Fibroblast of peridontal ligament (primary cell): Measurements from ENCODE around the gene ERFE.

Experiments used
- DNase-seq: peaks from one replicate; pipeline ENCODE4 v3.0.0-alpha.2; 2010; ENCODE audit errors: extremely low read depth

The ERFE gene

DNA sequence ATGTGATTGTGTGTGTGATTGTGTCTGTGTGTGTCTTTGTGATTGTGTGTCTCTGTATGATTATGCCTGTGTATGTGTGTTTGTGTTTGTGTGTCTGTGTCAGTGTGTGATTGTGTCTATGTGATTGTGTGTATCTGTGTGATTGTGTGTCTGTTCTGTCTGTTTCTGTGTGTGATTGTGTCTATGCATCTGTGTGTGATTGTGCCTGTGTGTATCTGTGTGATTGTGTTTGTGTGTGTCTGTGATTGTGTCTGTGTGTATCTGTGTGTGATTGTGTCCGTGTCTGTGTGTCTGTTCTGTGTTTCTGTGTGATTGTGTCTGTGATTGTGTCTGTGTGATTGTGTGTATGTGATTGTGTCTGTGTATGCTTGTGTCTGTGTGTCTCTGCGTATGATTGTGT, 32.4 kb upstream of the ERFE start:
- DNase-seq, result no peak

DNA sequence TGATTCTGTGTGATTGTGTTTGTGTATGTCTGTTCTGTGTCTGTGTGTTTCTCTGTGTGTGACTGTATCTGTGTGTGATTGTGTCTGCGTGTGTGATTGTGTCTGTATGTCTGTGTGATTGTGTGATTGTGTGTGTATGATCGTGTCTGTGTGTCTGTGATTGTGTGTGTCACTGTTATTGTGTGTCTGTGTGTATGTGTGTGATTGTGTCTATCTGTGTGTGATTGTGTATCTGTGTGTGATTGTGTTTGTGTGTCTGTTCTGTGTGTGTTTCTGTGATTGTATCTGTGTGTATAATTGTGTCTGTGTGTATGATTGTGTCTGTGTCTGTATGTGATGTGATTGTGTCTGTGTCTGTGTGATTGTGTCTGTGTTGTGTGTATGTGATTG, 32.0 kb upstream of the ERFE start:
- no peak for DNase-seq

DNA sequence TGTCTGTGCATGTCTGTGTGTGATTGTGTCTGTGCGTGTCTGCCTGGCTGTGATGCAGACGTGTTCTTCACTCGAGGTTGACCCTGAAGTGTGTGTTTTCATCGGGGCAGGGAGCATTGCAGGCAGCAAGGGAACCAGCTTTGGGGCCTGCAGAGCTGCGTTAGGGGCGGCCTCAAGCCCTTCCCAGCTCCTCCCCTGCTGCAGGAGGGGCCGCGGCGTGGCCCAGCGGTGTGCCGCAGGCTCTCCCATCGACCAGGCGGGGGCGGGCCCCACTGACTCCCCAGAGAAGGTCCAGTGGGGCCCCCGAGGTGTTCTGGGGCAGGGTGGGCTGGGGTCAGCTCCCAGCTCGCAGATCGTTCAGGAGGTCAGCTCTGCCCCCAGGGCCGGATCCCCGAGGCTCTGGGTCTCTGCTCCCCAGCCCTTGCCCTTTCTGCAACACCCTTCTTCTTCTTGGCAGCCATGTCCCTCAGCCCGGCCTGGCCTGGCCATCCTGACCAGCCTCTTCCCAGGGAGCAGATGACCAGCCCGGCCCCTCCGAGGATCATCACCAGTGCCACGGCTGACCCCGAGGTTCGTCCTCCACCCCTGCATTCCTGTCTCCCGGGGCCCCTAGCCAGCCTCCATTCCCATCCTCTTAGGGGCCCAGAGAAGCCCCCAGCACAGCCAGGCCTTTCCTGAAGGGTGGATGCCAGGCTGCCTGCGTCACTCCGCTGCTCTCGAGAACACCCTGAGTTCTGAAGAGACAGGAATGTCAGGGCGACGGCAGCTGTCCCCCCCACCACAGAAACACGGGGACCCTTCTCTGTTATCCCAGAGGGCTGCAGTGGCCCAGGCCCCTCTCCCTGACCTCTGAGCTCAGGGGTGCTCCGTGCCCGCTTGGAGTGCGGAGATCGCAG, 31.4 kb upstream of the ERFE start:
- DNase-seq, result peak; percentile 71

DNA sequence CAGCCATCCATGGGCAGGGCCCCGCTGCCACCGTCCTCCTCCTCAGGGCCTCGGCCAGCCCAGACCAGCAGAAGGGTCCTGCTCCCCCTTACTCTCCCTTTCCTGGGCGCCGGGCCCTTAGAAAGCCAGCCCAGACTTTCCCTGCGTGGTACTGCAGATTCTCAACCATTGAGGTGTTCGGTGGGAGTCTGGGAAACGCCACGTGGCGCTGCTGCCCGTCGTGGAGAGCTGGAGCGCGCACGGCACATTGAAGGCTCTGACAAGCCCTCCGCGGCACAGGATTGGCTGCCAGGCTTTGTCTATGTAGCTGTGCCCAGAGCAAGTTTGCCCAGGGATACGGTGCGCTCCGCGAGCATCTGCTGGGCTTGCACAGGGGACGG, 30.7 kb upstream of the ERFE start:
- DNase-seq, result no peak

DNA sequence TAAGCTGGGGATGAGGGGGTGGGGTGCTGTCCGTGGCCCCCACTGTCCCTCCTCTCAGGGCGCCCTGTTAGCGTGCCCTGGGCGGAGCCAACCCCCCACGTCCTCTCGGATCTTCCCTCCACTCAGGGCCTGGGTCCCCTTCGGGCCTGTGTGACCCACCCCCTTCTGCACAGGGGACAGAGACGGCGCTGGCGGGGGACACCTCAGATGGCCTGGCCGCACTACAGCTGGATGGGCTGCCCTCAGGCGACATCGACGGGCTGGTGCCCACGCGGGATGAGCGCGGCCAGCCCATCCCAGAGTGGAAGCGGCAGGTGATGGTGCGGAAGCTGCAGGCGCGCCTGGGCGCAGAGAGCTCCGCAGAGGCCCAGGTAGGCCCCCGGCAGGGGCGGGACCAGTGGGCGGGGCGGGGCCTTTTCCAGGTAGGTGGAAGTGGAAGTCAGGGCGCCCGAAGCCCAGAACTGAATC, 30.2 kb upstream of the ERFE start:
- no peak for DNase-seq

DNA sequence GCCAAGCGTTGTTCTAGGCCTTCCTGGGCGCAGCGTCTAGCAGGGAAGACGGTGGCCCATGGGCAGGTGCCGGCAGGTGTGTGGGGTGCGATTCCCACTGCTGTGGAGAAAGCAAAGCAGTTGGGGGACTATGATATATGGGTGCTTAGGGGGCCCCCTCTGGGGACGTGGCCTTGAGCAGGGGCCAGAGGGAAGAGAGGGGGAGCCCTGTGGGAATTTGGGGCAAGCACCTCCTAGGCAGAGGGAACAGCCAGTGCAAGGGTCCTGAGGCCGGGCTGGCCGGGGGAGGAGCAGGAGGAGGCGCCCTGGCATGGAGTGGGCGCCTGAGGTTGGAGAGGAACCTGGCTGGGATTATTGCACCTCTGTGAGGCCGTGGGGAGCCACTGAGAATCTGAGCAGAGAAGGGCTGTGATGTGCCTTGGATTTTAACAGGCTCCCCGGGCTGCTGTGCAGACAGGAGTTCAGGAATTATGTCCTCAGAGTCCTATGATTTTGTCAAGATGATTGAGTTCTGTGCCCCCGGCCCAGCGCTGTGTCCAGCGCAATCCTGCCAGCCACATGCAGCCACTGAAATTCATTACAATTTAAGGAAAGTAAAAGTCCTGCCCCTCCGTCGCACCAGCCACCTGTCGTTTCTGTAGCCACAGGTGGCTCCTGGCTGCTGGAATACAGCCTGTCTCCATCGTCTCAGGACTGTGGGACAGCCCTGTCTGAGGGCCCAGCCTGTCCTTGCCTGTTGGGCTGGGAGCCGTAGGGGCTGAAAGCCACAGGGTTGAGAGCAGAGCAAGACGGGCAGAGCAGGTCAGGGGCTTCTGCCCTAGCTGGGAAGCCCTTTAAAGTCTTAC, 29.4 kb upstream of the ERFE start:
- DNase-seq, result no peak

DNA sequence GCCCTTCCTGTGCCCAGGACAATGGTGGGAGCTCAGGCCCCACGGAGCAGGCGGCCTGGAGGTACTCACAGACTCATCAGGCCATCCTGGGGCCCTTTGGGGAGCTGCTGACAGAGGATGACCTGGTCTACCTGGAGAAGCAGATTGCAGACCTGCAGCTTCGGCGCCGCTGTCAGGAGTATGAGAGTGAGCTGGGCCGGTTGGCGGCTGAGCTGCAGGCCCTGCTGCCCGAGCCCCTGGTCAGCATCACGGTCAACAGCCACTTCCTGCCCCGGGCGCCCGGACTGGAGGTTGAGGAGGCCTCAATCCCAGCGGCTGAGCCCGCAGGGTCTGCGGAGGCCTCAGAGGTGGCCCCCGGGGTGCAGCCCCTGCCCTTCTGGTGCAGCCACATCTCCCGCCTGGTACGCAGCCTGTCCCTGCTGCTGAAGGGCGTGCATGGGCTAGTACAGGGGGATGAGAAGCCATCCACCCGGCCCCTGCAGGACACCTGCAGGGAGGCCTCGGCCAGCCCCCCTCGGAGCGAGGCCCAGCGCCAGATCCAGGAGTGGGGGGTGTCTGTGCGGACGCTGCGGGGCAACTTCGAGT, 28.6 kb upstream of the ERFE start:
- no peak for DNase-seq

DNA sequence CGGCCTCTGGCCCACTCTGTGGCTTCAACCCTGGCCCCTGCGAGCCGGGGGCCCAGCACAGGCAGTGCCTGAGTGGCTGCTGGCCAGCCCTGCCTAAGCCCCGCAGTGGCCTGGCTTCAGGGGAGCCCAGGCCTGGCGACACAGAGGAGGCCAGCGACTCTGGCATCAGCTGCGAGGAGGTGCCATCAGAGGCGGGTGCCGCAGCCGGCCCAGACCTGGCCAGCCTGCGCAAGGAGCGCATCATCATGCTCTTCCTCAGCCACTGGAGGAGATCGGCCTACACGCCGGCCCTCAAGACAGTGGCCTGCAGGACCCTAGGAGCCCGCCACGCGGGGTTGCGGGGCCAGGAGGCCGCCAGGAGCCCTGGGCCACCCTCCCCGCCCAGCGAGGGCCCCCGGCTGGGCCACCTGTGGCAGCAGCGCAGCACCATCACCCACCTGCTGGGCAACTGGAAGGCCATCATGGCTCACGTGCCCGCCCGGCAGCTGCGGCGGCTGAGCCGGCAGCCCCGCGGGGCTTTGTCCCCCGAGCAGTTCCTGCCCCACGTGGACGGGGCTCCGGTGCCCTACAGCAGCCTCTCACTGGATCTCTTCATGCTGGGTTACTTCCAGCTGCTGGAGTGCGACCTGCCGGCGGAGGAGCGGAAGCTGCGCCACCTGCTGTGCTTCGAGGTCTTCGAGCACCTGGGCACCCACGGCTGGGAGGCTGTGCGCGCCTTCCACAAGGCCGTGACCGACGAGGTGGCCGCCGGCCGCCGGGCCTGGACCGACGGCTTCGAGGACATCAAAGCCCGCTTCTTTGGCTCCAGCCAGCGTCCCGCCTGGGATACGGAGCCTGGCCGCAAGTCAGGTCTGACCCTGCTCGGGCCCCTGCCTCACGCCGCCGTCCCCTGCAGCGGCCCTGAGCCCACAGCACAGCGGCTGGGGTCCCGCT, 27.8 kb upstream of the ERFE start:
- no peak for DNase-seq

DNA sequence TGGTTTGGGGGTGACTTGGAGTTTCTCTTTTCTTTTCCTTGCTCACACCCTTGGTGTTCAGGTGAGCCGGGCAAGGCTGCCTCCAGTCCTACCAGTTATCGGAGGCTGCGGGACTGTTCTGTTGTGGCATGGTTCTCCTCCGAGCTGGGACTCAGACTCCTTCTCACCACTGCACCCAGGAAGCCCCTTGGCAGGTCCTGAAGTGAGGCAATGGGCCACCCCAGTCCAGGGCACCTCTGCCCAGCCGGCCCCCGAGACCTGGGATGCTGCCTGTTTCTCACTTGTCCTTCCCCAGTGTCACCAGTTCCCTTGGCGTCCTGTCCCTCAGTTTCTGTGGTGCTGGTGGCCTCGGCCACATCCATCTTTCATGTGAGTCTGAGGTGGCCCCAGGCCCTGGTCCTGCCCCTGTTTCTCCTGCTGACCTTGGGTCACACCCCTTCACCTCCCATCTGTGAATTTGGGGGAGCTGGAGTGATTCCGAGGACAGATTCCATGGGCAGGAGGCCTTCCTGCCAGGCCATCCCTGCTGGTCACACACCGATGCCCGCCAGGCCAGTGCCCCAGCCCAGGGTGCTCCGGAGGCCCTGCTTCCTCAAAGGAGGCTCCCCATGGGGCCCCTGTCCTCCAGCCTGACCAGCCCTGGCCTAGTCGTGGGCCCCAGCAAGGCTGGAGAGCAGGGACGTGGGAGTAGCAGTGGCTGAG, 26.9 kb upstream of the ERFE start:
- no peak for DNase-seq

DNA sequence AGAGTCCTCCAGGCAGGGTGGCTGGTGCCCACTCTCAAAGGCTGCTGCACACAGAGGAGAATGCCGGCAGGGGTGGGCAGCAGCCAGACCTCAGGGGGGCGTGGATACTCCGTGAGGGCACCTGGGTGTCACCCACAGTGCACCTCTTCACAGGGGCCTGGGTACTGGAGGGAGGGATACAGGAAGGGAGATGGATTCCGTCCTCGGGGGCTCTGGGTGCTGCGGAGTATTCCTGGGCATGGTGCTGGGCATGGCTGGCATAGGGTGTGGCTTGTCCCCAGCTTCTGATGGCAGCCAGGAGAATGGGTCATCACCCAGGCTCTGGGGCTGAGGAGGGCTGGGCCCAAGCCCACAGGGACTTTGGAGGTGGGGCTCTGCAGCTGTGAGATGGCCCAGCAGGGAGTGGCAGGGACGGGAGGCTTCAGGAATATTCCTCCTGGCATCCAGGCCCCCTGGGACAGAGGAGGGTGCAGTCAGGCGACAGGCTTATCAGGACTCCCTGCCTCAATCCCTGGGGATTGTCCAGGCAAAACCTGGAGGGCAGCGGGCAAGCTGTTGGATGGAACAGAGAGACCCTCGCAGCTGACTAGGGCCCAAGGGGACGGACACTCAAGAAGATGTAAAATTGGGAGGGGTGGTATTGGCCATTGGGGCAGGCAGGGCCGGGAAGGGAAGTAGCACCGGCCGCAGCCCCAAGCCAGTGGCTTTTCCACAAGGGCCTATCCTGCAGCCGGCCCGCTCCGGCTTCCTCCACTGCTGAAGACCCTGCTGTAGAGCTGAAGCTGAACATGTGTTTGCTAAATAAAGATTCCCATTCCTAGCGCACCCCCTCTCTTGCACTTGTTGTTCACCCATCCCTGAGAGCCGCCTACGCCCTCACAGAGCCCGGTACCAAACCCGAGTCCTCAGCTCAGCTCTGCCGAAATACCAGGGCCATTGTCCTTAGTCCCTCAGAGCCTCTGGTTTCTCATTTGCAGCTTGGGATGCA, 26.0 kb upstream of the ERFE start:
- no peak for DNase-seq

DNA sequence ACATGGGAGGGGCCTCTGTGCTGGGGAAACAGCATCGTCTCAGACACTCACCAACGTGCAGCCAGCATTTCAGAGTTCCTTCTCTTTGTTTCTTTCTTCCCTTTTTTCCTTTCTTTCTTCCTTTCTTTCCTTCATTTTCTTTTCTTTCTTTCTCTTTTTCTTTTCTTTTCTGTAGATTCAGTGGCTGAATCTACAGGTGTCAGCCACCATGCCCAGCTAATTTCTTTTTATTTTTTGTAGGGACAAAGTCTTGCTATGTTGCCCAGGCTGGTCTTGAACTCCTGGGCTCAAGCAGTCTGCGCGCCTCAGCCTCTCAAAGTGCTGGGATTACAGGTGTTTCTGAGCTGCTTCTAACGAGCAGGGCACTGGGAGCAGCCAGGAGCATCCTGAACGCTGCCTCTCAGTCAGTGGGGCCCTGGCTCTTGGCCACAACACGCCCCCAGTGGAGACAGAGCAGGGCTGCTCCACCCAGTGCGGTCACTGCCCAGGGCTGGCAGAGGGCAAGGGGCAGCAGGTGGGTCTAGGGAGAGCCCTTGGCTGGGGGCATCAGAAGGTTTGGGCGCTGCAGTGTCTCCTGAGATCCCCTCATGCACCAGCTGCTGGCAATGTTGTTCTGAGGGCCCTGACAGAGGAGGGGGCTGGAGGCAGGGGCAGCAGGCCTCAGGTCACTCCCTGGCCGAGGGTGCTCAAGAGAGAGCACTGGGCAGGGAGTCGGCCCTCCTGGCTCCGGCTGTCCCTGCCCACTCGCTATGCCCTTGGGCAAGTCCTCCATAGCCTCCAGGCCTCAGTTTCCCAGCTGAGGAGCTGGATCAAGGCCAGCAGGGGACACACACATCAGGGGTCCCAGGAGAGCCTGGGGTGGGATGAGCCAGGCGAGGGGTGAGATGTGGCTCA, 25.0 kb upstream of the ERFE start:
- no peak for DNase-seq

DNA sequence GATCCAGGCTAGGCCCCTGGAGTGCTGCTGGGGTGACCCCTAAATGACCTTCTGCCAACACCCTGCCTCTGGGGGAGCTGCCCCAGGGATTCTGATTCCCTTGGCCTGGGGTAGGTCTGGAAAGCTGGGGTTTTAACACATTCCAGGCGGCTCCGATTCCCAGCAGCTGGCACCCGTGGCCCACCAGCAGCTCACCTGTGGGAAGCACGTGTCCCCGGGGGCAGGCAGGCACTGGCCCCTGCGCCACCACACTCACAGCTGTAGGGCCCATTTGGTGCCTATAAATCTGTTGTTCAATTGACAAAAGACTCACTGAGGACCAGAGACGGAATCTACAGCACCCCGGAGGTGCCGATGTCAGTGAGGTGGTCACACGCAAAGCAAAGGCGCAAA, 24.4 kb upstream of the ERFE start:
- DNase-seq, result no peak

DNA sequence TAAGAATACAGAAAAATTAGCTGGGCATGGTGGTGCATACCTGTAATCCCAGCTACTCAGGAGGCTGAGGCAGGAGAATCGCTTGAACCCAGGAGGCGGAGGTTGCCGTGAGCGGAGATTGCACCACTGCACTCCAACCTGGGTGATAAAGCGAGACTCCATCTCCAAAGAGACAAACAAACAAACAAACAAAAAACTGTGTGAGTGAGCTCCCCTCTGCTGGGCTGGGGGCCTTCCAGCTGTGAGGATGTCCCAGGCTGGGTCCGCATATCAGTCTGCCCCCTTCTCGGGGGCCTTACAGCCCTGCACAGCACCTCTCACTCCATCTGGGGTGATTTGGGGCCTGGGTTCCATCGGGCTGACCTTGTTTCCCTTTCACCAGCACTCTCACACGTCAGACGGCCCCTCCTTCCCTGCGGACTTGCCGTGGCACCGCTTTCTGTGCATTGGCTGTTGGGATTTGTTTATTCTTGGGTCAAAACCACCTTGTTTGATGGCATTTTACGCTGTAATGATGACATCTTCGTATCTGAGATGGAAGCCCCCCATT, 23.1 kb upstream of the ERFE start:
- no peak for DNase-seq

DNA sequence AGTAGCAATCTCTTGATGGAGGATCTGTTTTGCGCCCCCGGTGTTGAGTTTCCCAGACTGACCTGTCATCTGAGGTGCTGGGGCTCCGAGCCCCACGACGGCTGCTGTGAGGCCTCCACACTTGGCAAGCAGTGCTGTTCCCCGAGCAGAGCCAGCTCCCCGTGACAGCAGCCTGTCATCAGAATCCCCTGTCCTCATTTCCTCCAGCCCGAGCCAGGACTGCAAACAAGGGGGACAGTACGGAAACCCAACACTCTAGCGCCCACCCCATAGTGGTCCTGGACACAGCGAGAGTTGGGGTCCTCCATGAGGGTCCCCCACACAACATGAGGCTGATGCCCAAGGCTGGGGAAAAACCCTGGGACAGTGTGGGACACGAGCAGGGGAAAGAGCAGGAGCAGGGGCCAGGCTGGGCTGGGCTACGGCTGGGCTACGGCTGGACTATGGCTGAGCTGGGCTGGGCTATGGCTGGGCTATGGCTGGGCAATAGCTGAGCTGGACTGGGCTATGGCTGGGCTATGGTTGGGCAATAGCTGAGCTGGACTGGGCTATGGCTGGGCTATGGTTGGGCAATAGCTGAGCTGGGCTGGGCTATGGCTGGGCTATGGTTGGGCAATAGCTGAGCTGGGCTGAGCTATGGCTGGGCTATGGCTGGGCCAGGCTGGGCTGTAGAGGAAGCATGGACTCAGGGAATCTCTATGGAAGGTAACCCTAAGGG, 21.8 kb upstream of the ERFE start:
- peak; percentile 74 for DNase-seq

DNA sequence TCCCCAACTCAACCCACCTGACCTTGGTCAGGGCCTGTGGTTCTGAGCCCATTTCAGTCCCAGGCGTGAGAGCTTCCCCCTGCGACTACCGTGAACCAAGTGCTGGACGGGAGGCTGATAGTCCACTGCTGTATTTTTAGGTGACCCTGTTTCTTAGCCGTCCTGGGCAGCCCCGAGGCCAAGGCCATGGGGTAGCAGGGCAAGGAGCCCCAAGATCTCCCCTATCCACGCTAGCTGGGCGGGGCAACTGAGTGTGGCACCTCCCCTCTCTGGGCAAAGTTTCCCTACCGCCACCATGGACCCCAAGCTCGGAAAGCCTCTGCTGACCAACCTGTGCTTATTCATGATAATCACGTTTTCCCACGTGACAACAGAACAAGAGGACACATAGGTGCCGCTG, 20.9 kb upstream of the ERFE start:
- DNase-seq, result no peak

DNA sequence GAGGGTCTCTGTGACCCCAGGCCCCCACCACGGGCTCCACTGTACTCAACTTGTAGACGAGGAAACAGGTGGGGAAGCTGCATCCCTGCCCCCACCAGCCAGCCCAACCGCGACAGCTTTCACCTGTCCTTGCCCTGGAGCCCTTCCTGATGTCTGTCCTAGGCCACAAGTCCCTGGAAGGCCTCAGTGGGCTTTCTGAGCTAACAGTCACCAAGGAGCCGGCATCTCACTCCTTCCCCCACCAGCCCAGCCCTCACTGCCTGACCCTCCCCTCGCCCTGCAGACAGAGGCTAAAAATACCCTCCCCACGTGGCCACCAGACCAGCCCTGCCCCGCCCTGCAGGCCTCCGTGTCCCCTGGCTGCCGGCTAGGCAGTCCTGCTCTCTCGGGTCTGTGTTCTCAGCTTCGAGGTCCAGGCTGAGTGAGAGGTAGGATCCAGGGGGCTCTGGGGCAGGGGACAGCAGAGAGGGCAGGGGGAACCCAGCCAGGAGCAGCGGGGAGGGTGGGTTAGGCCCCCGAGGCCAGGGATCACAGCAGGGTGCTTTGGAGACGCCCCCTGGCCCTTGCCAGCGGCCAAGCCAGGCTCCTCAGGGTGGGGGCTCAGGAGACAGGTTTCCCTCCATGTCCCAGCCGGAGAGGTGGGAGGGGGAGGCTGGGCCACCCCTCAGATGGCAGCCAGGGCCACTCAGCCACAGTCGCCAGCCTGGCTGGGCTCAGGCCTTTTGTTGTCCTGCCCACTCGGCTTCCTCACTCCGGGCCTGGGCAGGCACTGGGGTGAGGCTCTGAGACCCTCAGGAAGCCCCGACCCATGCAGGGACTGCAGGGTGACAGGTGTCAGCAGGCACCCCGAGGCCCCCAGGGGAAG, 20.2 kb upstream of the ERFE start, which contains the start of gene KLHL30:
KLHL30 (plus strand) TSS at position 338 of the 865 bp plus-strand sequence. CDS start 2,087 bp downstream, outside the sequence.
- no peak for DNase-seq
